Measurements from ENCODE around the gene ITSN2.

- TF ChIP-seq, protein P1, sequence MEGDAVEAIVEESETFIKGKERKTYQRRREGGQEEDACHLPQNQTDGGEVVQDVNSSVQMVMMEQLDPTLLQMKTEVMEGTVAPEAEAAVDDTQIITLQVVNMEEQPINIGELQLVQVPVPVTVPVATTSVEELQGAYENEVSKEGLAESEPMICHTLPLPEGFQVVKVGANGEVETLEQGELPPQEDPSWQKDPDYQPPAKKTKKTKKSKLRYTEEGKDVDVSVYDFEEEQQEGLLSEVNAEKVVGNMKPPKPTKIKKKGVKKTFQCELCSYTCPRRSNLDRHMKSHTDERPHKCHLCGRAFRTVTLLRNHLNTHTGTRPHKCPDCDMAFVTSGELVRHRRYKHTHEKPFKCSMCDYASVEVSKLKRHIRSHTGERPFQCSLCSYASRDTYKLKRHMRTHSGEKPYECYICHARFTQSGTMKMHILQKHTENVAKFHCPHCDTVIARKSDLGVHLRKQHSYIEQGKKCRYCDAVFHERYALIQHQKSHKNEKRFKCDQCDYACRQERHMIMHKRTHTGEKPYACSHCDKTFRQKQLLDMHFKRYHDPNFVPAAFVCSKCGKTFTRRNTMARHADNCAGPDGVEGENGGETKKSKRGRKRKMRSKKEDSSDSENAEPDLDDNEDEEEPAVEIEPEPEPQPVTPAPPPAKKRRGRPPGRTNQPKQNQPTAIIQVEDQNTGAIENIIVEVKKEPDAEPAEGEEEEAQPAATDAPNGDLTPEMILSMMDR (IDR thresholded peaks at IDR 0.05 in 4 of 5, conservative IDR thresholded peaks at IDR 0.05 in 1 of 5), result no peak
- TF ChIP-seq POLR2A (IDR thresholded peaks at IDR 0.05), result no peak
Observed at GRCh38 chr2:24207359-24207758, 153.0 kb downstream of the ITSN2 start.
